Aorta (tissue), 5 donors: ENCODE data around the gene SCAF4. TPM values are rescaled to one million over a fixed set of nuclear protein-coding genes. Genes with fewer than 3 reads are reported as not detected.

Source experiments
- ATAC-seq: fragments of 200-7000 bp; cut with Tn5 transposase; one replicate; pipeline ENCODE4 v1.9.1; 2022; ENCODE audit warnings: moderate library complexity; ENCODE audit not compliant: low FRiP score
- DNase-seq, 2 donors: peaks; one replicate each; pipeline ENCODE4 v3.0.0-alpha.2; 2020
- H3K27ac ChIP-seq, 2 donors: one replicate each; pipeline ENCODE4 v1.5.1; 2013; ENCODE audit warnings: low read length in 2 of 2, mild to moderate bottlenecking in 2 of 2, moderate library complexity in 2 of 2, control low read depth in 1 of 2, inconsistent platforms in 1 of 2, low read depth in 1 of 2
- H3K27me3 ChIP-seq, 2 donors: one replicate each; pipeline ENCODE4 v1.6.1; 2013; ENCODE audit warnings: control low read depth in 1 of 2, low read length in 1 of 2, mild to moderate bottlenecking in 1 of 2, moderate library complexity in 1 of 2; ENCODE audit not compliant: insufficient read depth in 2 of 2, control insufficient read depth in 1 of 2
- H3K36me3 ChIP-seq, 2 donors: one replicate each; pipeline ENCODE4 v1.6.1; 2013; ENCODE audit warnings: control low read depth in 1 of 2, low read length in 1 of 2, mild to moderate bottlenecking in 1 of 2; ENCODE audit not compliant: insufficient read depth in 2 of 2, control insufficient read depth in 1 of 2
- H3K4me1 ChIP-seq, 2 donors: one replicate each; pipeline ENCODE4 v1.6.1; 2013; ENCODE audit warnings: low read length in 2 of 2, control low read depth in 1 of 2, mild to moderate bottlenecking in 1 of 2, moderate library complexity in 1 of 2; ENCODE audit not compliant: insufficient read depth in 2 of 2, control insufficient read depth in 1 of 2
- H3K4me3 ChIP-seq, 2 donors: one replicate each; pipeline ENCODE4 v1.5.1; 2013; ENCODE audit warnings: low read length in 2 of 2, control low read depth in 1 of 2, mild to moderate bottlenecking in 1 of 2
- H3K9me3 ChIP-seq: one replicate; pipeline ENCODE4 v1.6.1; 2013; ENCODE audit warnings: mild to moderate bottlenecking, low read length; ENCODE audit not compliant: control insufficient read depth
- WGBS, 2 donors: extraction: QIAGEN DNeasy Blood & Tissue Kit; methylation state at CpG; one replicate each; pipeline ENCODE4 v1.1.7; 2013; 5-methylcytosine and 5-hydroxymethylcytosine counted together
- intact Hi-C, 2 donors: fragments of 100-400 bp; cut with DNase I; formaldehyde crosslinking; loops; one replicate each; pipeline versions ENCODE4 v1.14.2 to v1.15.0; 2022
- polyA plus RNA-seq, 2 donors: library from polyadenylated mRNA; stranded (reverse); fragments of 200-250 nt; gene quantifications; one replicate each; pipeline ENCODE4 v1.2.3, GENCODE V29; 2013
- total RNA-seq, 2 donors: library from RNA; stranded (reverse); fragmentation: NEBNext Ultra II Directional; extraction: Animal tissue kit (Norgen Biotek cat#: 25700); gene quantifications; one replicate each; pipeline ENCODE4 v1.2.1, GENCODE V29; 2021
- donor health status: healthy with polysubstance abuse.
- donor health status: Bipolar disorder and iron deficiency.
- donor health status: DM: no; HTN: no; CAD: no.
- donor health status: DM: no; HTN: no; CAD: no.
- donor health status: DM: yes; HTN: yes; CAD: no.

Gene SCAF4
- total and polyA plus RNA-seq, 4 donors: 5.3 to 33.9 (median 21.2) TPM

GRCh38 chr21:31711745-31712285 is 20.1 kb downstream of the SCAF4 start:
- Histone ChIP-seq H3K4me1 (peaks cover 5 to 6% of the 10 kb centered on the region in 2 donors), H3K36me3 (no peaks in the 10 kb centered on the region), H3K9me3 (no peaks in the 10 kb centered on the region), H3K27me3 (no peaks in the 10 kb centered on the region), H3K4me3 (no peak overlapping the region), H3K27ac (no peak overlapping the region)
- ATAC-seq (no peak), DNase-seq (no peak)
- intact Hi-C loops: no loop called here
- 97 to 98% methylated on average over 1 of the region's 1 CpG for WGBS, 2 donors

- peaks cover 5 to 6% of the 10 kb centered on the region in 2 donors for H3K4me1 ChIP-seq
- no peaks in the 10 kb centered on the region for H3K27me3 ChIP-seq
- 93% methylated on average over 1 of the region's 1 CpG for WGBS, 2 donors
- DNase-seq: no peak
- no peaks in the 10 kb centered on the region for H3K9me3 ChIP-seq
- intact Hi-C loops: no loop called here
- H3K27ac ChIP-seq: no peak overlapping the region
- no peak overlapping the region for H3K4me3 ChIP-seq
- no peak for ATAC-seq
- H3K36me3 ChIP-seq: no peaks in the 10 kb centered on the region
Measured at GRCh38 chr21:31711326-31711725, 20.6 kb downstream of the SCAF4 start.

GRCh38 chr21:31710586-31710985 is 21.3 kb downstream of the SCAF4 start:
- Histone ChIP-seq H3K27me3 (no peaks in the 10 kb centered on the region), H3K27ac (no peak overlapping the region), H3K9me3 (no peaks in the 10 kb centered on the region), H3K4me3 (no peak overlapping the region), H3K36me3 (no peaks in the 10 kb centered on the region), H3K4me1 (peaks cover 5 to 6% of the 10 kb centered on the region in 2 donors)
- WGBS, 2 donors: 0 to 12% methylated on average over 1 of the region's 1 CpG
- intact Hi-C loops: no loop called here
- ATAC-seq: no peak
- no peak for DNase-seq

GRCh38 chr21:31708541-31708940 is 23.4 kb downstream of the SCAF4 start:
- H3K9me3 ChIP-seq: no peaks in the 10 kb centered on the region
- H3K27me3 ChIP-seq: no peaks in the 10 kb centered on the region
- intact Hi-C loops: no loop called here
- H3K27ac ChIP-seq: no peak overlapping the region
- WGBS, 2 donors: 18 to 21% methylated on average over 1 of the region's 1 CpG
- no peak for DNase-seq
- H3K4me1 ChIP-seq: peaks cover 2% of the 10 kb centered on the region in 2 donors
- no peak for ATAC-seq
- no peaks in the 10 kb centered on the region for H3K36me3 ChIP-seq
- no peak overlapping the region for H3K4me3 ChIP-seq

DNA sequence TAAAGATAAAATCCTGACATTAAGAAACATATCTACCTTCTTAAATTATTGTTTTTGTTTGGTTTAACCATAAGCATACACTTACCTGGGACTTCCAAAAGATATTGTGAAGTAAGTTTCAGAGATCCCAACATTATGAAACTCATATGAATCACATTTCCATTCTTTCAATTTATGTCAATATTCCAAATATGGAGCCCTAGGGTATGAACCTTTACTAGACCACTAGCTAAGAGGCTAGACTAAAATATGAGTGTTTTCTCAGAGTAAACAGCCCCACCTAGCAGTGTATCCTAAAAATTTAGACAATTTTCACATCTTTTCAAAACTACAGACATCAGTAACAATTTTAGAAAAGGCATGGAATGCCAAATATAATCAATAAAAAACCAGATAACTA is 24.4 kb downstream of the SCAF4 start:
- DNase-seq (no peak), ATAC-seq (no peak)
- Histone ChIP-seq H3K36me3 (no peaks in the 10 kb centered on the region), H3K4me3 (no peak overlapping the region), H3K27ac (no peak overlapping the region), H3K27me3 (no peaks in the 10 kb centered on the region), H3K4me1 (peaks cover 0 to 2% of the 10 kb centered on the region in 2 donors), H3K9me3 (no peaks in the 10 kb centered on the region)
- intact Hi-C loops: no loop called here

DNA sequence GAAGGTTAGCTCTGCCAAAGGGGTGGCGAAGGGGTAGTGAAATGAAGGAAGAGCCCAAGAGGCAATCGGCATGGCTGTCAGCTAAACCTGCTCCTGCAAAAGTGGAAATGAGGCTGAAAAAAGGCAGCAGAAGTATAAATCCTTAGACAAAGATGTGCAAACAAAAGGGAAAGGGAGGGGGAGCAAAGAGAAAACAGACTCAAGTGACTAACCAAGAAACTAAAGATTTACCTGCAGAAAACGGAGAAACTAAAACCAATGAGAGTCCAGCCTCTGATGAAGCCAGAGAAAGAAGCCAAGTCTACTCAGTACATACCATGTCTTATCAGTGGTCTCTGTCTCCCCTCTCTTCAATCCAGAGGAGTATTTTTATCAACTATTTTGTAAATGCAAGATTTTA is 25.4 kb downstream of the SCAF4 start:
- H3K27me3 ChIP-seq: no peaks in the 10 kb centered on the region
- no peak overlapping the region for H3K27ac ChIP-seq
- H3K4me1 ChIP-seq: peaks cover 0 to 2% of the 10 kb centered on the region in 2 donors
- no peak for DNase-seq
- no peak for ATAC-seq
- no peaks in the 10 kb centered on the region for H3K9me3 ChIP-seq
- H3K36me3 ChIP-seq: peaks cover 0 to 1% of the 10 kb centered on the region in 2 donors
- WGBS, 2 donors: 89 to 91% methylated on average over 3 of the region's 3 CpGs
- intact Hi-C loops: no loop called here
- no peak overlapping the region for H3K4me3 ChIP-seq

DNA sequence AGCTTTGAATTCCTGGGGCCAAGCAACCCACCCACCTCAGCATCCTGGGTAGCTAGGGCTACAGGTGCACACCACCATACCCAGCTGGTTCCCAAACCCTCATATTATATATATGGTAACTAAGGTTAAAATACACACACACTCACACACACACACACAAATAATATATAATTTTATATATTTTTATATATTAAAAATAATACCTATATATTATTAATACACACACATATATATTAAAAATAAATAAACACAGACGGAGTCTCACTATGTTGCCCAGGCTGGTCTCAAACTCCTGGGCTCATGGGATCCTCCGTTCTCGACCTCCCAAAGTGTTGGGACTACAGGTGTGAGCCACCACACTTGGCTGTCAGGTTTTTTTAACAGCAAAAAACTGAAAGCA is 31.9 kb downstream of the SCAF4 start:
- DNase-seq (no peak), ATAC-seq (no peak)
- Histone ChIP-seq H3K27ac (no peak overlapping the region), H3K9me3 (no peaks in the 10 kb centered on the region), H3K4me1 (no peaks in the 10 kb centered on the region), H3K4me3 (no peak overlapping the region), H3K27me3 (no peaks in the 10 kb centered on the region), H3K36me3 (peaks cover 1 to 3% of the 10 kb centered on the region in 2 donors)
- 98% methylated on average over 3 of the region's 3 CpGs for WGBS, 2 donors
- intact Hi-C loops: no loop called here

- intact Hi-C loops: no loop called here
- no peak for ATAC-seq
- H3K27me3 ChIP-seq: no peaks in the 10 kb centered on the region
- no peak overlapping the region for H3K27ac ChIP-seq
- H3K4me1 ChIP-seq: no peaks in the 10 kb centered on the region
- no peak overlapping the region for H3K4me3 ChIP-seq
- no peak for DNase-seq
- no peaks in the 10 kb centered on the region for H3K9me3 ChIP-seq
- H3K36me3 ChIP-seq: peaks cover 3% of the 10 kb centered on the region in 2 donors
Measured at GRCh38 chr21:31698461-31698860, 33.5 kb downstream of the SCAF4 start.

DNA sequence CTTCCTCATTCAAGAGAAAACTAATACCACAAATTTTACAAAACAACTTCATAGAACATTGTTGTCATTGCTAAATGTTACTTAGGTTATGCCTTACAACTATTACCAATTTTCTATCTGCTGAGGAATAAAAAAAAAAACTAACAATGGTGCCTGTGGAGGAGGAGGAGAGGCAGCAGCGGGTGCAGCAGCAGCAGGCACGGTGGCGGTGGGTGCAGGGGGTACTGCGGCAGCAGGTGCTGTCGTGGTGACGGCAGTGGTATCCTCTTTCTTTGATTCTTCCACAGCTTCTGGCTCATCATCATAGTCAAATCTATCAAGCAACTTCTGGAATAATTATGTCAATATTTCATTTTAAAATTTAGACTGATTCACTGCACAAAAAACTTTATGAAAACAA is 35.5 kb downstream of the SCAF4 start:
- WGBS, 2 donors: 90 to 97% methylated on average over 6 of the region's 6 CpGs
- ATAC-seq (no peak), DNase-seq (no peak)
- H3K27me3 ChIP-seq: no peaks in the 10 kb centered on the region
- H3K4me1 ChIP-seq: no peaks in the 10 kb centered on the region
- intact Hi-C loops: no loop called here
- no peak overlapping the region for H3K4me3 ChIP-seq
- H3K9me3 ChIP-seq: no peaks in the 10 kb centered on the region
- H3K36me3 ChIP-seq: peaks cover 3% of the 10 kb centered on the region in 2 donors
- H3K27ac ChIP-seq: no peak overlapping the region
